DOHH2 (cell line): Measurements from ENCODE around the gene HOXB6.

Source experiments
- CTCF ChIP-seq: fragments of 200-600 bp; sonication (generic); IDR thresholded peaks from one replicate; pipeline ENCODE4 v1.5.1; 2014; ENCODE audit warnings: antibody characterized with exemption, mild to moderate bottlenecking, low read depth, low read length; ENCODE audit not compliant: poor library complexity, severe bottlenecking
- EZH2phosphoT487 ChIP-seq: fragments of 200-600 bp; sonication (generic); IDR thresholded peaks from 2 replicates; pipeline ENCODE4 v1.6.1; 2017; ENCODE audit warnings: borderline replicate concordance, mild to moderate bottlenecking, antibody characterized with exemption, low read length, moderate library complexity, mixed read lengths

GRCh38 chr17:48550502-48551213, 54.1 kb downstream of the HOXB6 start:
- TF ChIP-seq CTCF (no peak), EZH2phosphoT487 (no peak)
